ENCODE measurements around the gene ERC2. TPM values are rescaled to one million over a fixed set of nuclear protein-coding genes. Genes with fewer than 3 reads are reported as not detected.

Gene ERC2
- total RNA-seq, 1 experiment from 2014 or later = 0.77 TPM

DNA sequence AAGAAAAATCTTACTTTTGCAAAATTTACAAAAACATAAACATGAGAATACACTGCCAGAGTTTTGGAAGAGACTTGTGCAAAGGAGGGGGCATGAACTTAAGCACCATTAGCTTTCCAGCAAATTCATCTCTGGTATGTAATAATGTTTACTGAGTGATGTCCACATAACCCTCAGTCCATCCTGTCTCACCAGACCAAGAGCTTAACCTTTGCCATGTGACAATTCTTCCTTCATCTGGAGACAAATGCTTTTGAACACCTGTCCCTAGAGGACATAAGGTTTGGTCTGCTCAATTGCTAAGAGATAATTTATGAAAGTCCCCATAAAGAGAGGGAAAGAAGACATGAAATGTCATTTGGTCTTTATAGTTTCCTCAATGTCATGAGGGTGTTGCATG, 412.3 kb downstream of the ERC2 start:
- no peaks in the 10 kb centered on the region for H3K9me3 ChIP-seq (ENCODE audit: low read length)
- TF ChIP-seq, protein P1, sequence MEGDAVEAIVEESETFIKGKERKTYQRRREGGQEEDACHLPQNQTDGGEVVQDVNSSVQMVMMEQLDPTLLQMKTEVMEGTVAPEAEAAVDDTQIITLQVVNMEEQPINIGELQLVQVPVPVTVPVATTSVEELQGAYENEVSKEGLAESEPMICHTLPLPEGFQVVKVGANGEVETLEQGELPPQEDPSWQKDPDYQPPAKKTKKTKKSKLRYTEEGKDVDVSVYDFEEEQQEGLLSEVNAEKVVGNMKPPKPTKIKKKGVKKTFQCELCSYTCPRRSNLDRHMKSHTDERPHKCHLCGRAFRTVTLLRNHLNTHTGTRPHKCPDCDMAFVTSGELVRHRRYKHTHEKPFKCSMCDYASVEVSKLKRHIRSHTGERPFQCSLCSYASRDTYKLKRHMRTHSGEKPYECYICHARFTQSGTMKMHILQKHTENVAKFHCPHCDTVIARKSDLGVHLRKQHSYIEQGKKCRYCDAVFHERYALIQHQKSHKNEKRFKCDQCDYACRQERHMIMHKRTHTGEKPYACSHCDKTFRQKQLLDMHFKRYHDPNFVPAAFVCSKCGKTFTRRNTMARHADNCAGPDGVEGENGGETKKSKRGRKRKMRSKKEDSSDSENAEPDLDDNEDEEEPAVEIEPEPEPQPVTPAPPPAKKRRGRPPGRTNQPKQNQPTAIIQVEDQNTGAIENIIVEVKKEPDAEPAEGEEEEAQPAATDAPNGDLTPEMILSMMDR (conservative IDR thresholded peaks at IDR 0.05; ENCODE audit: low read depth, low read length) = no peak
- TF ChIP-seq EZH2 (IDR thresholded peaks at IDR 0.05; ENCODE audit: low read length, unreplicated experiment) (no peak), EZH2phosphoT487 (IDR thresholded peaks at IDR 0.05; ENCODE audit: borderline replicate concordance, low read length) (no peak)
- H4K20me1 ChIP-seq (ENCODE audit: low read length) = no peaks in the 10 kb centered on the region
- H3K9me2 ChIP-seq (replicated peaks; ENCODE audit: low read length) = no peaks in the 10 kb centered on the region
- H3K36me3 ChIP-seq (ENCODE audit: low read depth, low read length) = no peaks in the 10 kb centered on the region
- H3K9ac ChIP-seq (ENCODE audit: low read length) = no peak overlapping the region
- no peak overlapping the region for H3K4me3 ChIP-seq (ENCODE audit: low read length)
- H3K79me2 ChIP-seq (ENCODE audit: low read length) = no peaks in the 10 kb centered on the region
- ATAC-seq (no peak), DNase-seq (no peak)
- ChIA-PET CTCF (no interaction called here), POLR2A (ENCODE audit: unreplicated experiment) (no interaction called here)
- H3K27me3 ChIP-seq (ENCODE audit: low read length) = peaks cover 17% of the 10 kb centered on the region; the same call in 1 of the 2 replicates
- no peak overlapping the region for H3K27ac ChIP-seq (ENCODE audit: low read length)
- no peak overlapping the region for H3K4me2 ChIP-seq (ENCODE audit: low read length)
- no TSS peak for BruUV-seq (replicated peaks)
- no peaks in the 10 kb centered on the region for H3F3A ChIP-seq (ENCODE audit: low read length, unreplicated experiment)
- no peak overlapping the region for H2AFZ ChIP-seq (ENCODE audit: low read length)
- H3K4me1 ChIP-seq (ENCODE audit: insufficient read depth, low read length) = no peaks in the 10 kb centered on the region
- intact Hi-C loops (cut with micrococcal nuclease) = no loop called here

DNA sequence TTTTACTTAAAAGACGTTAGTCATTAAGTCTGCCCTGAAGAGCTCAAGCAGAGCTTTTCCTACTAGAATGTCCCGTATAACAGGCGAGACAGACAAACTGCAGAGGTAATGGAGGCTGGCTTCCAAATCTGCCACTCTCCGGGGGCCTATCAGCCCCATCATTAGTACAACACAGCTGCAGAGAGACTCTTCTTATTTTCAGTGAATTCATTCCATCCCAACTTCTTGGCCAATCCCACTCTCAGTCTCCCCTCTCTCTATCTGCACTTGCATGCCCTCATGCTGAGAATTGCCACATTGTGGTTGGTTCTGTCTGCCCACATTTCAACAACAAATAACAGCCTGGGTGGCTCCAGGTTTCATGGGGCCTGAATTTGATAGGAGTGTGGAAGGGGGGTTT, 412.7 kb downstream of the ERC2 start:
- H3K4me3 ChIP-seq (ENCODE audit: low read length) = no peak overlapping the region
- intact Hi-C loops (cut with micrococcal nuclease) = no loop called here
- ChIA-PET POLR2A (ENCODE audit: unreplicated experiment) (no interaction called here), CTCF (no interaction called here)
- DNase-seq (no peak), ATAC-seq (no peak)
- H3K79me2 ChIP-seq (ENCODE audit: low read length) = no peaks in the 10 kb centered on the region
- TF ChIP-seq, protein P1 (conservative IDR thresholded peaks at IDR 0.05; ENCODE audit: low read depth, low read length) = no peak
- TF ChIP-seq EZH2phosphoT487 (IDR thresholded peaks at IDR 0.05; ENCODE audit: borderline replicate concordance, low read length) = no peak
- no peak for TF ChIP-seq EZH2 (IDR thresholded peaks at IDR 0.05; ENCODE audit: low read length, unreplicated experiment)
- no peak overlapping the region for H3K9ac ChIP-seq (ENCODE audit: low read length)
- H4K20me1 ChIP-seq (ENCODE audit: low read length) = no peaks in the 10 kb centered on the region
- no peak overlapping the region for H2AFZ ChIP-seq (ENCODE audit: low read length)
- H3K4me1 ChIP-seq (ENCODE audit: insufficient read depth, low read length) = no peaks in the 10 kb centered on the region
- no TSS peak for BruUV-seq (replicated peaks)
- no peak overlapping the region for H3K27ac ChIP-seq (ENCODE audit: low read length)
- H3K9me3 ChIP-seq (ENCODE audit: low read length) = no peaks in the 10 kb centered on the region
- no peak overlapping the region for H3K4me2 ChIP-seq (ENCODE audit: low read length)
- H3K27me3 ChIP-seq (ENCODE audit: low read length) = peaks cover 20% of the 10 kb centered on the region; the same call in 1 of the 2 replicates
- no peaks in the 10 kb centered on the region for H3K9me2 ChIP-seq (replicated peaks; ENCODE audit: low read length)
- H3K36me3 ChIP-seq (ENCODE audit: low read depth, low read length) = no peaks in the 10 kb centered on the region
- H3F3A ChIP-seq (ENCODE audit: low read length, unreplicated experiment) = no peaks in the 10 kb centered on the region

DNA sequence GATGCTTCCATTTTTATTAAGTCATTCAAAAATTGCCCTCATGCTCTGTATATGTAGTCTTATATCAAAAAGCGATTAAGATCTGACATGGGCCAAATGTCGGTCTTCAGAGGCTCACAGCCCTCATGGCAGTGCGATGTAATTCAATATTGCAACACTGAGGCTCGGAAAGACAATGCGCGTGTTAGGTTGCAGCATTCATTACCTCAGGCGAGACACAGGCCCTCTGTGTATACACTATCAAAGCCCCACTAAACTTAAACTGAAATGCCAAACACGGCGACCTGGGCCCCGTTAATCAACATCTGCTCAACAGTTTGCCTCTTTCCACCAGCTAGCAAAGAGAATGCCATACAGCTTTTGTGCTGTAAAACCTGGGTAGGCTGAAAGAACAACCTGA, 413.4 kb downstream of the ERC2 start:
- TF ChIP-seq EZH2 (IDR thresholded peaks at IDR 0.05; ENCODE audit: low read length, unreplicated experiment) (no peak), EZH2phosphoT487 (IDR thresholded peaks at IDR 0.05; ENCODE audit: borderline replicate concordance, low read length) (no peak)
- TF ChIP-seq, protein P1 (conservative IDR thresholded peaks at IDR 0.05; ENCODE audit: low read depth, low read length) = no peak
- Histone ChIP-seq H3K9me3 (ENCODE audit: low read length) (no peaks in the 10 kb centered on the region), H3K27ac (ENCODE audit: low read length) (no peak overlapping the region), H3K4me3 (ENCODE audit: low read length) (no peak overlapping the region), H3K4me1 (ENCODE audit: insufficient read depth, low read length) (no peaks in the 10 kb centered on the region), H3K4me2 (ENCODE audit: low read length) (no peak overlapping the region), H2AFZ (ENCODE audit: low read length) (no peak overlapping the region), H3K9me2 (replicated peaks; ENCODE audit: low read length) (no peaks in the 10 kb centered on the region), H3K27me3 (ENCODE audit: low read length) (peaks cover 21% of the 10 kb centered on the region; the same call in 1 of the 2 replicates), H4K20me1 (ENCODE audit: low read length) (no peaks in the 10 kb centered on the region), H3K79me2 (ENCODE audit: low read length) (no peaks in the 10 kb centered on the region), H3F3A (ENCODE audit: low read length, unreplicated experiment) (no peaks in the 10 kb centered on the region), H3K36me3 (ENCODE audit: low read depth, low read length) (no peaks in the 10 kb centered on the region), H3K9ac (ENCODE audit: low read length) (no peak overlapping the region)
- ChIA-PET CTCF (no interaction called here), POLR2A (ENCODE audit: unreplicated experiment) (no interaction called here)
- ATAC-seq (no peak), DNase-seq (no peak)
- intact Hi-C loops (cut with micrococcal nuclease) = no loop called here
- no TSS peak for BruUV-seq (replicated peaks)

Measured in PC-3 (cell line).